Calu3 (cell line): ENCODE measurements around the gene IGLL1. TPM values are rescaled to one million over a fixed set of nuclear protein-coding genes. Genes with fewer than 3 reads are reported as not detected.
A peak's percentile ranks its signal among the peaks of the same experiment; 100 is the strongest.

Experiments
- BruUV-seq: library from RNA; stranded (reverse); fragments of 400-500 nt; replicated peaks from 2 replicates; lab custom pipeline; 2021; lab: Mats Ljungman, UMichigan
- CTCF ChIA-PET: fragments of 300-600 bp; sonication (Branson Sonifier 250); formaldehyde crosslinking; loops from one replicate; lab custom pipeline; 2022; ENCODE audit warnings: antibody characterized with exemption; lab: Charles Lee
- DNase-seq: peaks from one replicate; pipeline ENCODE4 v3.0.0; 2022
- H3K27ac Mint-ChIP-seq: one replicate; pipeline ENCODE4 v1.8.0; 2022; ENCODE audit warnings: mixed read lengths; ENCODE audit not compliant: unreplicated experiment
- H3K27me3 Mint-ChIP-seq: one replicate; pipeline ENCODE4 v1.8.0; 2022; ENCODE audit warnings: mixed read lengths; ENCODE audit not compliant: unreplicated experiment
- H3K36me3 Mint-ChIP-seq: one replicate; pipeline ENCODE4 v1.8.0; 2022; ENCODE audit warnings: mild to moderate bottlenecking, moderate library complexity, mixed read lengths; ENCODE audit not compliant: insufficient read depth, unreplicated experiment
- H3K4me1 Mint-ChIP-seq: one replicate; pipeline ENCODE4 v1.8.0; 2022; ENCODE audit warnings: mild to moderate bottlenecking, low read depth, mixed read lengths; ENCODE audit not compliant: unreplicated experiment
- H3K4me3 Mint-ChIP-seq: one replicate; pipeline ENCODE4 v1.8.0; 2022; ENCODE audit warnings: mild to moderate bottlenecking, low read depth, moderate library complexity, mixed read lengths; ENCODE audit not compliant: unreplicated experiment
- H3K9me3 Mint-ChIP-seq: one replicate; pipeline ENCODE4 v1.8.0; 2022; ENCODE audit warnings: low read depth, mixed read lengths; ENCODE audit not compliant: unreplicated experiment
- intact Hi-C: fragments of 100-400 bp; cut with micrococcal nuclease; formaldehyde crosslinking; loops from one replicate; pipeline ENCODE4 v1.10.0; 2022; ENCODE audit not compliant: unreplicated experiment
- total RNA-seq: library from RNA; stranded (reverse); gene quantifications from 2 replicates; pipeline ENCODE4 v1.2.3, GENCODE V29; 2022
- TF ChIP-seq, protein P1 (sequence below): fragments of 200-600 bp; IDR thresholded peaks from one replicate; pipeline ENCODE4 v1.8.0; 2022; ENCODE audit warnings: antibody characterized with exemption; ENCODE audit not compliant: unreplicated experiment

IGLL1 gene
- total RNA-seq, 1 experiment from 2014 or later = not detected

DNA sequence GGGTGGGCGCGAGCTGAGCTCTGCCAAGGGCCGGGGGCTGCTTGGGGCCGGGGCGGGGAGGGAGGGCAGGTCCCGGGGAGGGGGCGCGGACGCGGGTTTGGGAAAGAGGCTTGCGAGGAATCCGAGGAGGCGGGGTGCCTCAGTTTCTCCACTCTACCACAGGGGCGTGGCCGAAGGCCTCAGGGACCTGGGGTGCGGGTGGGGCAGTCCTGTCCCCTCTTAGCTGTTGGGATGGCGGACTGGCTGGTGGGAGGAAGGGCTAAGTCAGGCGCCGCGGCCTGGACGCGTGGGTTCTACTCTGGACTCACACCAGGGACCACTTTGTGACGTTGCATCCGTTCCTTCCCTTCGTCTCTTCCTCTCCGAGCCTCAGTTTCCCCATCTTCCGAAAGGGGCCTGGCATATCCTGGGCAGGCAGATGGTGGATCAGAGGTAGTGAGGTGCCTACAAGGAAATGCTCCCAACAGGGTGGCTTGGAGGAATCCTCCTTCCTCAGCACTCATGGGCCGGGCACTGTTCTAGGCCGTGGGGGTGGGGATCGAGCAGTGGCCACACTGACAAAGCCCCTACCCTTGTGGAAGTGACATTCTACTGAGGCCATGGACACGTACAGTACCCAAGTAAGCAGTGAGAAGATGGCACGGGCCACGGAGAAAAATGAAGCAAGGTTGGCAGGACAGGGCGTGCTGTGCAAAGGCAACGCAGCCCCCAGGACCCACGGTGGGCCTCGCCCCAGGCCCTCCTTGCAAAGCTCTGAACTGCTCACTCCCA lies 13.2 kb downstream of the IGLL1 start:
- TF ChIP-seq, protein P1, sequence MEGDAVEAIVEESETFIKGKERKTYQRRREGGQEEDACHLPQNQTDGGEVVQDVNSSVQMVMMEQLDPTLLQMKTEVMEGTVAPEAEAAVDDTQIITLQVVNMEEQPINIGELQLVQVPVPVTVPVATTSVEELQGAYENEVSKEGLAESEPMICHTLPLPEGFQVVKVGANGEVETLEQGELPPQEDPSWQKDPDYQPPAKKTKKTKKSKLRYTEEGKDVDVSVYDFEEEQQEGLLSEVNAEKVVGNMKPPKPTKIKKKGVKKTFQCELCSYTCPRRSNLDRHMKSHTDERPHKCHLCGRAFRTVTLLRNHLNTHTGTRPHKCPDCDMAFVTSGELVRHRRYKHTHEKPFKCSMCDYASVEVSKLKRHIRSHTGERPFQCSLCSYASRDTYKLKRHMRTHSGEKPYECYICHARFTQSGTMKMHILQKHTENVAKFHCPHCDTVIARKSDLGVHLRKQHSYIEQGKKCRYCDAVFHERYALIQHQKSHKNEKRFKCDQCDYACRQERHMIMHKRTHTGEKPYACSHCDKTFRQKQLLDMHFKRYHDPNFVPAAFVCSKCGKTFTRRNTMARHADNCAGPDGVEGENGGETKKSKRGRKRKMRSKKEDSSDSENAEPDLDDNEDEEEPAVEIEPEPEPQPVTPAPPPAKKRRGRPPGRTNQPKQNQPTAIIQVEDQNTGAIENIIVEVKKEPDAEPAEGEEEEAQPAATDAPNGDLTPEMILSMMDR = no peak
- intact Hi-C loops = no loop called here
- CTCF ChIA-PET = no interaction called here
- H3K27ac Mint-ChIP-seq = no peak overlapping the region
- no peaks in the 10 kb centered on the region for H3K4me1 Mint-ChIP-seq
- BruUV-seq = no TSS peak
- peaks cover 66% of the 10 kb centered on the region for H3K27me3 Mint-ChIP-seq
- H3K36me3 Mint-ChIP-seq = peaks cover 6% of the 10 kb centered on the region
- H3K9me3 Mint-ChIP-seq = no peaks in the 10 kb centered on the region
- DNase-seq = no peak
- H3K4me3 Mint-ChIP-seq = peak overlapping the region; percentile 67

DNA sequence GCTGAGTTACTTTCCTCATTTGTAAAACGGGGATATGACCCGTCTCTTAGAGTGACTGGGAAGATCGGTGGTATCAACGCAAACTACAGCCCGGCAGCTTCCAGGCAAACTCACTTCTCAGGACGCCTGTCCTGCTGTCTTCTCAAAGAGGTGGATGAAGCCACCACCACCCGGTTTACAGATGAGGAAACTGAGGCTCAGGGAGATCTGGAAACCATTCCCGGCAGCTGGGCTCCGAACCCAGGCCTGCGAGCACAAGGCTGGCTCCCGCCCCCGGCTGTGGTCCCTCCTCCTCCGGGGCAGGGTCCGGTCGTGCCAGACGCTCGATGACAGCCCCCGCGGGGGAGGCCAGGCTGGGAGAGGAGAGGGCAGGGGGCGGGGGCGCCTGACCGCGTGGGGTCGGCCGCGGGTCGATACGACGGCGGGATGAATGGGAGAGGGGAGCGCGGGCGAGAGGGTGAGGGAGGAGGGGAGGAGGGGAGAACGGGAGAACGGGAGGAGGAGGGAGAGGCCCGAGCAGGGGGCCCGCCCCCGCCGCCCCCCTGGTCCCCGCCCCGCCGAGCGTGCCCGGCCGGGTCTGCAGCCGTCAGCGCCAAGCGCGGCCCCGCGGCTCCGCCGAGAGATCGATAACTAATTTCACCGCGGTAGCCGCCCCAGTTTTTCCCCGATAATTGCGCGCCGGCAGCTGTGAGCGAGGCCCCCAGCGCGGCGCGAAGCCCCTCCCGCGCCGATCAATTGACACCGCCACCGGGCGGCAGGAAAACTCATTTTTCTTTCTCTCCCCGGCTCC lies 14.0 kb downstream of the IGLL1 start:
- DNase-seq = peak; percentile 23
- TF ChIP-seq, protein P1 = no peak
- intact Hi-C loops = no loop called here
- peaks cover 6% of the 10 kb centered on the region for H3K36me3 Mint-ChIP-seq
- CTCF ChIA-PET = interaction anchor here (0.6 kb wide), 1 partner anchor 37 kb away, joined by 5 read pairs; no protein-coding TSS in a partner anchor
- H3K9me3 Mint-ChIP-seq = no peaks in the 10 kb centered on the region
- no TSS peak for BruUV-seq
- no peak overlapping the region for H3K27ac Mint-ChIP-seq
- peak overlapping the region; percentile 67 for H3K4me3 Mint-ChIP-seq
- H3K4me1 Mint-ChIP-seq = no peaks in the 10 kb centered on the region
- peaks cover 67% of the 10 kb centered on the region for H3K27me3 Mint-ChIP-seq

DNA sequence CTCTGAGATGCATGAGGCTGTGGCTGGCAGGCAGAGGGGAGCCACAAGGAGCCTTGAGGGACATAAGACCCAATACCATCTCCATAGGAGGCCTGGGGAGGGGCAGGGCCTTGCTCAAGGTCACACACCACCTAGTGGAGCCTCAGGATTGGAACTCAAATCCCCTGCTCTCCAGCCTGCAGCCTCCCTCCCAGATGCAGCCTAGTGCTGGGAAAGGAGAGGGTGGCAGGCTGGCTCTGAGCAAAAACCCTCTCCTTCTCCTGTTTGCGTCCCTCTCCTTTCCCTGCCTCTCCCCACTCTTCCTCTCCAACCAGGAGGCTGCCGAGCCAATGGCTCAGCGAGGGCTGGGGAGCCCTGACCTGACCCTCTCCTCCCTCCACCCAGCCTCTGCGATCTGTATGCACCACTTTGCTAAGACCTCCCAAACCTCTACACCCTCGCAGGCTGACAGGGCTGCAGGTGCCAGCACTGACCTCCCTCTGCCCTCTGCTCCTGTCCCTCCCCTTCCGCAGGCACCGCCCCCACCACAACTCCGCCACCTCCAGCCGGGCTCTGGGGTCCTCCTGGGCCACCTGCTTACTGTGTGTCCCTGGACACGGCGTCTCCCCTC lies 14.7 kb downstream of the IGLL1 start:
- BruUV-seq = no TSS peak
- CTCF ChIA-PET = interaction anchor here (0.6 kb wide), 2 partner anchors 11 to 37 kb away, joined by 5 read pairs; no protein-coding TSS in a partner anchor
- Mint-ChIP-seq H3K27me3 (peaks cover 68% of the 10 kb centered on the region), H3K36me3 (peaks cover 6% of the 10 kb centered on the region), H3K4me1 (no peaks in the 10 kb centered on the region), H3K4me3 (peak overlapping the region; percentile 67), H3K9me3 (no peaks in the 10 kb centered on the region), H3K27ac (no peak overlapping the region)
- peak; percentile 28 for DNase-seq
- TF ChIP-seq, protein P1 = no peak
- intact Hi-C loops = no loop called here

DNA sequence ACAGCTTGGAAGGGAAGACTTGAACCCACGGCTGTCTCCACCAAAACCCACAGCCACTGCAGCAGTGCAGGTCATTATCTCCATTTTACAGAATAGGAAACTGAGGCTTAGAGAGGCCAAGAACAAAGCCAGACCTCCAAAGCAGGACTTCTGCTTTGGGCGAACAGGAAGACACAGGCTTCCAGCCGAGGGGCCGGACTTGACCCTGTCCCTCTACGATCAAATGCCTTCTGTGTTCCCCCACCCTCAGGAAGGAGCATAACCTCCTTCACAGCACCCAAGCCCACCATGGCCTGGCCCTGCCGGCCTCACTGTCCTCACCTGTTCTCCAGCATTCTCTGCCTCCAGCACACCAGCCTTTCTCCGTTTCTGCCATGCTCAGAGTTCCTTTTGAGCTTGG lies 15.8 kb downstream of the IGLL1 start:
- Mint-ChIP-seq H3K4me3 (no peak overlapping the region), H3K27ac (no peak overlapping the region), H3K9me3 (no peaks in the 10 kb centered on the region), H3K36me3 (peaks cover 6% of the 10 kb centered on the region), H3K4me1 (no peaks in the 10 kb centered on the region), H3K27me3 (peaks cover 67% of the 10 kb centered on the region)
- no peak for DNase-seq
- TF ChIP-seq, protein P1 = no peak
- intact Hi-C loops = no loop called here
- BruUV-seq = no TSS peak
- CTCF ChIA-PET = no interaction called here
